Measurements from ENCODE around the gene SLC6A5. TPM values are rescaled to one million over a fixed set of nuclear protein-coding genes. Genes with fewer than 3 reads are reported as not detected.

SLC6A5 gene
- total RNA-seq, 1 experiment from 2014 or later = not detected

- DNase-seq (ENCODE audit: extremely low read depth, low read depth) = no peak
Measured at GRCh38 chr11:20668131-20668809, 68.9 kb downstream of the SLC6A5 start.

GRCh38 chr11:20668844-20669819 is 69.7 kb downstream of the SLC6A5 start, which contains the start of gene NELL1:
TSS of gene NELL1 (plus strand) at chr11:20669586.
- no peak for DNase-seq (ENCODE audit: extremely low read depth, low read depth)

- DNase-seq (ENCODE audit: extremely low read depth, low read depth) = no peak
Measured at GRCh38 chr11:20669820-20670684, 70.6 kb downstream of the SLC6A5 start.

- DNase-seq (ENCODE audit: extremely low read depth, low read depth) = no peak
Measured at GRCh38 chr11:20670932-20671403, 71.6 kb downstream of the SLC6A5 start.

GRCh38 chr11:20671856-20672546 is 72.6 kb downstream of the SLC6A5 start:
- DNase-seq (ENCODE audit: extremely low read depth, low read depth) = peak; percentile 1

GRCh38 chr11:20672575-20672974 is 73.2 kb downstream of the SLC6A5 start:
- DNase-seq (ENCODE audit: extremely low read depth, low read depth) = no peak

- no peak for DNase-seq (ENCODE audit: extremely low read depth, low read depth)
Measured at GRCh38 chr11:20676658-20677057, 77.2 kb downstream of the SLC6A5 start.

- no peak for DNase-seq (ENCODE audit: extremely low read depth, low read depth)
Measured at GRCh38 chr11:20688761-20689160, 89.4 kb downstream of the SLC6A5 start.

- DNase-seq (ENCODE audit: extremely low read depth, low read depth) = no peak
Measured at GRCh38 chr11:20707876-20708275, 108.5 kb downstream of the SLC6A5 start.

Other genes starting within 250 kb of the SLC6A5 start
- gene HTATIP2, start 235.9 kb upstream of the SLC6A5 start, total RNA-seq (2014; rRNA removed; shearing (Covaris generic)) = 149 and 199 TPM in 2 replicates
- gene PRMT3, start 211.9 kb upstream of the SLC6A5 start, total RNA-seq (2014; rRNA removed; shearing (Covaris generic)) = 46.2 and 49.0 TPM in 2 replicates
- not detected in 2 replicates for gene NELL1, start 70.0 kb downstream of the SLC6A5 start, total RNA-seq (2014; rRNA removed; shearing (Covaris generic))

Measured in NCI-H460 (cell line).